ENCODE data around the gene TCF7L1.

Gene TCF7L1

GRCh38 chr2:85250045-85250444 lies 116.9 kb downstream of the TCF7L1 start:
- DNase-seq (ENCODE audit: low read depth in 2 of 3, low spot score in 1 of 3) = no peak

GRCh38 chr2:85251070-85251616 lies 118.0 kb downstream of the TCF7L1 start:
- DNase-seq (ENCODE audit: low read depth in 2 of 3, low spot score in 1 of 3) = no peak

GRCh38 chr2:85253890-85254289 lies 120.7 kb downstream of the TCF7L1 start:
- no peak for DNase-seq (ENCODE audit: low read depth in 2 of 3, low spot score in 1 of 3)

GRCh38 chr2:85254540-85255300 lies 121.5 kb downstream of the TCF7L1 start:
- no peak for DNase-seq (ENCODE audit: low read depth in 2 of 3, low spot score in 1 of 3)

- no peak for DNase-seq (ENCODE audit: low read depth in 2 of 3, low spot score in 1 of 3)
Observed at GRCh38 chr2:85255456-85255812, 122.2 kb downstream of the TCF7L1 start.

GRCh38 chr2:85255813-85256594 lies 122.8 kb downstream of the TCF7L1 start:
- no peak for DNase-seq (ENCODE audit: low read depth in 2 of 3, low spot score in 1 of 3)

- no peak for DNase-seq (ENCODE audit: low read depth in 2 of 3, low spot score in 1 of 3)
Observed at GRCh38 chr2:85257359-85257969, 124.3 kb downstream of the TCF7L1 start.

- no peak for DNase-seq (ENCODE audit: low read depth in 2 of 3, low spot score in 1 of 3)
Observed at GRCh38 chr2:85257970-85258605, 124.9 kb downstream of the TCF7L1 start.

- DNase-seq (ENCODE audit: low read depth in 2 of 3, low spot score in 1 of 3) = no peak
Observed at GRCh38 chr2:85259101-85259590, 126.0 kb downstream of the TCF7L1 start.

GRCh38 chr2:85259879-85260278 lies 126.7 kb downstream of the TCF7L1 start:
- no peak for DNase-seq (ENCODE audit: low read depth in 2 of 3, low spot score in 1 of 3)

GRCh38 chr2:85263591-85263990 lies 130.4 kb downstream of the TCF7L1 start:
- no peak for DNase-seq (ENCODE audit: low read depth in 2 of 3, low spot score in 1 of 3)

- DNase-seq (ENCODE audit: low read depth in 2 of 3, low spot score in 1 of 3) = no peak
Observed at GRCh38 chr2:85264471-85264870, 131.3 kb downstream of the TCF7L1 start.

- no peak for DNase-seq (ENCODE audit: low read depth in 2 of 3, low spot score in 1 of 3)
Observed at GRCh38 chr2:85265304-85265703, 132.1 kb downstream of the TCF7L1 start.

- peak; percentile 40 to 74 (median 73) for DNase-seq (ENCODE audit: low read depth in 2 of 3, low spot score in 1 of 3)
Observed at GRCh38 chr2:85266146-85267041, 133.2 kb downstream of the TCF7L1 start.

- DNase-seq (ENCODE audit: low read depth in 2 of 3, low spot score in 1 of 3) = no peak
Observed at GRCh38 chr2:85269959-85270358, 136.8 kb downstream of the TCF7L1 start.

- DNase-seq (ENCODE audit: low read depth in 2 of 3, low spot score in 1 of 3) = no peak
Observed at GRCh38 chr2:85272357-85272756, 139.2 kb downstream of the TCF7L1 start.

- no peak for DNase-seq (ENCODE audit: low read depth in 2 of 3, low spot score in 1 of 3)
Observed at GRCh38 chr2:85273738-85274731, 140.8 kb downstream of the TCF7L1 start.

GRCh38 chr2:85275984-85276540 lies 142.9 kb downstream of the TCF7L1 start:
- DNase-seq (ENCODE audit: low read depth in 2 of 3, low spot score in 1 of 3) = no peak
